ENCODE data around the gene PSMD14.

GRCh38 chr2:161379740-161380139, 71.5 kb downstream of the PSMD14 start:
- TF ChIP-seq POLR2A (IDR thresholded peaks at IDR 0.05; ENCODE audit: low read depth, low read length), result no peak
- no peak for TF ChIP-seq TAF1 (IDR thresholded peaks at IDR 0.05; ENCODE audit: borderline replicate concordance, low read depth, low read length)
- no peak for TF ChIP-seq POLR2AphosphoS5 (IDR thresholded peaks at IDR 0.05; ENCODE audit: low read depth, low read length)

Measured in GM12892 (cell line).